IMR-90 (cell line): Measurements from ENCODE around the gene DCLRE1B. TPM values are rescaled to one million over a fixed set of nuclear protein-coding genes. Genes with fewer than 3 reads are reported as not detected.

Experiments
- ATAC-seq: fragments of 200-7000 bp; cut with Tn5 transposase; 2 replicates; pipeline ENCODE4 v1.9.1; 2020; ENCODE audit warnings: low read depth, mild to moderate bottlenecking, moderate library complexity
- BruUV-seq: library from RNA; stranded (reverse); fragments of 400-500 nt; replicated peaks from 2 replicates; lab custom pipeline; 2021; lab: Mats Ljungman, UMichigan
- CTCF ChIA-PET: fragments of 300-600 bp; formaldehyde crosslinking; extraction: SDS; loops from one replicate; lab custom pipeline; 2021; ENCODE audit warnings: antibody characterized with exemption; lab: Yijun Ruan, JAX
- POLR2A ChIA-PET: fragments of 300-600 bp; sonication (Branson Sonifier 250); formaldehyde crosslinking; loops from one replicate; lab custom pipeline; 2022; ENCODE audit warnings: antibody characterized with exemption; ENCODE audit not compliant: unreplicated experiment; lab: Charles Lee
- DNase-seq: peaks from one replicate; pipeline ENCODE4 v3.0.0; 2013
- H2AFZ ChIP-seq: replicated peaks from 2 replicates; pipeline ENCODE3; 2013; ENCODE audit warnings: low read length, mild to moderate bottlenecking; ENCODE audit not compliant: poor library complexity
- H2AK5ac ChIP-seq: 2 replicates; pipeline ENCODE4 v1.6.1; 2013; ENCODE audit warnings: low read depth, low read length, inconsistent platforms
- H2AK9ac ChIP-seq: replicated peaks from 2 replicates; pipeline ENCODE3; 2013; ENCODE audit warnings: mild to moderate bottlenecking, low read depth, low read length, moderate library complexity; ENCODE audit not compliant: poor library complexity
- H2BK120ac ChIP-seq: 2 replicates; pipeline ENCODE4 v1.6.1; 2013; ENCODE audit warnings: low read depth, low read length, inconsistent platforms
- H2BK15ac ChIP-seq: 3 replicates; pipeline ENCODE4 v1.6.1; 2013; ENCODE audit warnings: low read depth, low read length, inconsistent platforms
- H2BK20ac ChIP-seq: 2 replicates; pipeline ENCODE4 v1.6.1; 2013; ENCODE audit warnings: low read depth, mild to moderate bottlenecking, inconsistent platforms, low read length, moderate library complexity
- H2BK5ac ChIP-seq: 2 replicates; pipeline ENCODE4 v1.6.1; 2013; ENCODE audit warnings: mild to moderate bottlenecking, low read depth, low read length, inconsistent platforms; ENCODE audit not compliant: poor library complexity, severe bottlenecking
- H3K14ac ChIP-seq: replicated peaks from 2 replicates; pipeline ENCODE4 v1.6.1; 2013; ENCODE audit warnings: low read depth, low read length, inconsistent platforms
- H3K18ac ChIP-seq: 2 replicates; pipeline ENCODE4 v1.6.1; 2013; ENCODE audit warnings: low read depth, low read length, control low read depth
- H3K23ac ChIP-seq: 2 replicates; pipeline ENCODE4 v1.6.1; 2013; ENCODE audit warnings: low read depth, low read length, inconsistent platforms
- H3K27ac ChIP-seq: 2 replicates; pipeline ENCODE4 v1.5.1; 2013; ENCODE audit warnings: mild to moderate bottlenecking, control low read depth, low read length; ENCODE audit not compliant: insufficient read depth
- H3K27me3 ChIP-seq: 2 replicates; pipeline ENCODE4 v1.6.1; 2013; ENCODE audit warnings: low read length; ENCODE audit not compliant: control insufficient read depth, insufficient read depth
- H3K36me3 ChIP-seq: 2 replicates; pipeline ENCODE4 v1.6.1; 2013; ENCODE audit warnings: low read length, mixed read lengths; ENCODE audit not compliant: control insufficient read depth, insufficient read depth
- H3K4ac ChIP-seq: 2 replicates; pipeline ENCODE4 v1.6.1; 2013; ENCODE audit warnings: low read depth, low read length, inconsistent platforms
- H3K4me1 ChIP-seq: 2 replicates; pipeline ENCODE4 v1.6.1; 2013; ENCODE audit warnings: low read length, mixed read lengths; ENCODE audit not compliant: control insufficient read depth, insufficient read depth
- H3K4me2 ChIP-seq: 2 replicates; pipeline ENCODE4 v1.6.1; 2013; ENCODE audit warnings: low read depth, mild to moderate bottlenecking, control low read depth, low read length, moderate library complexity
- H3K4me3 ChIP-seq: 2 replicates; pipeline ENCODE4 v1.5.1; 2013; ENCODE audit warnings: low read depth, mild to moderate bottlenecking, control low read depth, low read length, moderate library complexity; ENCODE audit not compliant: insufficient read depth
- H3K56ac ChIP-seq: 2 replicates; pipeline ENCODE4 v1.6.1; 2013; ENCODE audit warnings: low read length, inconsistent platforms; ENCODE audit not compliant: insufficient read depth; ENCODE audit errors: extremely low read depth
- H3K79me1 ChIP-seq, 2 experiments: 2 replicates each; pipeline ENCODE4 v1.6.1; 2013; ENCODE audit warnings: low read length in 2 of 2, inconsistent platforms in 1 of 2, low read depth in 1 of 2
- H3K9ac ChIP-seq: 2 replicates; pipeline ENCODE4 v1.6.1; 2013; ENCODE audit warnings: low read depth, low read length, control low read depth
- H3K9me1 ChIP-seq: 2 replicates; pipeline ENCODE4 v1.6.1; 2013; ENCODE audit warnings: low read length, inconsistent platforms; ENCODE audit not compliant: insufficient read depth
- H3K9me3 ChIP-seq: 2 replicates; pipeline ENCODE4 v1.6.1; 2013; ENCODE audit warnings: low read length; ENCODE audit not compliant: control insufficient read depth, insufficient read depth
- H4K20me1 ChIP-seq: 2 replicates; pipeline ENCODE4 v1.6.1; 2013; ENCODE audit warnings: low read length, inconsistent platforms; ENCODE audit not compliant: insufficient read depth
- H4K5ac ChIP-seq: 2 replicates; pipeline ENCODE4 v1.6.1; 2013; ENCODE audit warnings: mild to moderate bottlenecking, low read depth, low read length, control low read depth
- H4K8ac ChIP-seq, 2 experiments: 2 replicates each; pipeline ENCODE4 v1.6.1; 2013; ENCODE audit warnings: low read depth in 2 of 2, low read length in 2 of 2, control low read depth in 1 of 2, inconsistent platforms in 1 of 2
- H4K91ac ChIP-seq: 2 replicates; pipeline ENCODE4 v1.6.1; 2013; ENCODE audit warnings: low read depth, low read length, inconsistent platforms; ENCODE audit not compliant: insufficient read depth
- CEBPB ChIP-seq: IDR thresholded peaks from 2 replicates; pipeline ENCODE4 v1.6.1; 2012; ENCODE audit warnings: low read depth, low read length, improper control_type of control experiment
- CTCF ChIP-seq: conservative IDR thresholded peaks from 2 replicates; pipeline ENCODE4 v1.5.1; 2012; ENCODE audit warnings: mild to moderate bottlenecking, low read depth, low read length, improper control_type of control experiment
- ELK1 ChIP-seq: fragments of 150-350 bp; IDR thresholded peaks from 2 replicates; pipeline ENCODE4 v1.6.1; 2016; ENCODE audit warnings: low read depth, mild to moderate bottlenecking, low read length, moderate library complexity, borderline replicate concordance
- FOS ChIP-seq: fragments of 150-350 bp; IDR thresholded peaks from 2 replicates; pipeline ENCODE4 v1.6.1; 2016; ENCODE audit warnings: low read depth, low read length
- MAZ ChIP-seq: IDR thresholded peaks from 2 replicates; pipeline ENCODE4 v1.6.1; 2012; ENCODE audit warnings: low read depth, mild to moderate bottlenecking, low read length, improper control_type of control experiment, moderate library complexity, borderline replicate concordance
- MXI1 ChIP-seq: IDR thresholded peaks from 2 replicates; pipeline ENCODE4 v1.6.1; 2012; ENCODE audit warnings: low read depth, mild to moderate bottlenecking, low read length, moderate library complexity, borderline replicate concordance
- NFE2L2 ChIP-seq: fragments of 150-350 bp; IDR thresholded peaks from 2 replicates; pipeline ENCODE4 v1.6.1; 2016; ENCODE audit warnings: low read depth, mild to moderate bottlenecking, low read length
- RAD21 ChIP-seq: IDR thresholded peaks from 2 replicates; pipeline ENCODE4 v1.6.1; 2012; ENCODE audit warnings: low read length, improper control_type of control experiment
- RCOR1 ChIP-seq: IDR thresholded peaks from 2 replicates; pipeline ENCODE4 v1.6.1; 2012; ENCODE audit warnings: mild to moderate bottlenecking, low read length, improper control_type of control experiment; ENCODE audit not compliant: insufficient replicate concordance
- RFX5 ChIP-seq: IDR thresholded peaks from 2 replicates; pipeline ENCODE4 v1.8.0; 2012; ENCODE audit warnings: low read depth, mild to moderate bottlenecking, low read length, moderate library complexity
- SMC3 ChIP-seq: fragments of 150-350 bp; IDR thresholded peaks from 2 replicates; pipeline ENCODE4 v1.6.1; 2016; ENCODE audit warnings: low read depth, mild to moderate bottlenecking, antibody characterized with exemption, low read length, moderate library complexity
- USF2 ChIP-seq: fragments of 150-350 bp; IDR thresholded peaks from 2 replicates; pipeline ENCODE4 v1.6.1; 2017; ENCODE audit warnings: mild to moderate bottlenecking, antibody characterized with exemption, low read length, low read depth
- WGBS, 2 experiments: methylation state at CpG; one replicate each; pipeline versions ENCODE4 v1.1.5 to v1.1.7; 2013; ENCODE audit warnings: missing lambda C conversion rate in 2 of 2; ENCODE audit not compliant: insufficient read length in 1 of 2; ENCODE audit errors: extremely low coverage in 2 of 2; 5-methylcytosine and 5-hydroxymethylcytosine counted together
- dilution Hi-C: fragments of 300-500 bp; cut with HindIII; formaldehyde crosslinking; loops from one replicate; pipeline ENCODE4 v1.14.3; 2018; ENCODE audit warnings: low sequenced_read_pairs; ENCODE audit not compliant: unreplicated experiment
- in situ Hi-C: fragments of 300-500 bp; cut with MboI; formaldehyde crosslinking; loops from 3 replicates; pipeline ENCODE4 v1.14.3; 2019; ENCODE audit warnings: low sequenced_read_pairs, inconsistent platforms, mixed read lengths
- intact Hi-C: fragments of 100-400 bp; cut with micrococcal nuclease; formaldehyde crosslinking; loops from 2 replicates; pipeline ENCODE4 v1.10.0; 2022
- polyA plus RNA-seq, 3 experiments: library from polyadenylated mRNA; depleted of rRNA; stranded (reverse); fragments of >200 nt; gene quantifications; 2 replicates each; pipeline ENCODE4 v1.2.3, GENCODE V29; 2012; ENCODE audit warnings: low replicate concordance in 1 of 3
- total RNA-seq: library from RNA; depleted of rRNA; stranded (reverse); fragments of >200 nt; gene quantifications from 2 replicates; pipeline ENCODE4 v1.2.3, GENCODE V29; 2012

The DCLRE1B gene
- total and polyA plus RNA-seq, 2 of the 4 experiments (the other 2 are of a cell fraction), result 4.9 to 6.1 TPM

- dilution Hi-C loops (no loop called here), intact Hi-C loops (loop anchor here (2.0 to 10.0 kb wide), 2 partner anchors 44 to 786 kb away; no protein-coding TSS in a partner anchor), in situ Hi-C loops (no loop called here)
- ChIA-PET POLR2A (interaction anchor here (0.5 to 1.9 kb wide), 4 partner anchors 27 to 1477 kb away, joined by 4 to 9 read pairs (median 7); partner anchors contain the start of genes AP4B1 and DCLRE1B), CTCF (interaction anchor here (1.1 to 2.2 kb wide), 2 partner anchors 48 to 95 kb away, joined by 3 to 6 read pairs; no protein-coding TSS in a partner anchor)
- peak overlapping the region; percentile 99 for H2AFZ ChIP-seq
- peak overlapping the region; percentile 85 for H3K14ac ChIP-seq
- peak overlapping the region; percentile 98 for H3K4me2 ChIP-seq
- peak overlapping the region; percentile 84 for H3K27ac ChIP-seq
- peak; percentile 83 for DNase-seq
- H4K20me1 ChIP-seq, result peaks cover 50% of the 10 kb centered on the region
- H3K27me3 ChIP-seq, result no peaks in the 10 kb centered on the region
- no peaks in the 10 kb centered on the region for H3K36me3 ChIP-seq
- H3K56ac ChIP-seq, result 0 out of 2 replicates have a peak overlapping the region, but pooled peaks have one; percentile 27
- H3K9me3 ChIP-seq, result no peaks in the 10 kb centered on the region
- peak overlapping the region in 1 of 2 experiments; percentile 14; a peak in 1 of 4 replicates for H4K8ac ChIP-seq
- H2AK9ac ChIP-seq, result peak overlapping the region; percentile 3
- H3K9ac ChIP-seq, result peak overlapping the region; percentile 88
- H4K91ac ChIP-seq, result 0 out of 2 replicates have a peak overlapping the region, but pooled peaks have one; percentile 1
- no TSS peak for BruUV-seq
- no peaks in the 10 kb centered on the region for H3K4me1 ChIP-seq
- no peak overlapping the region for H2BK20ac ChIP-seq
- H3K79me1 ChIP-seq, result peaks cover 0 to 45% of the 10 kb centered on the region in 2 experiments; a peak in 2 of 4 replicates
- 0 out of 3 replicates have a peak overlapping the region, but pooled peaks have one; percentile 47 for H2BK15ac ChIP-seq
- H3K4ac ChIP-seq, result peak overlapping the region; percentile 86
- peak; percentile 21 for ATAC-seq
- peak overlapping the region; percentile 28; the same call in 1 of the 2 replicates for H4K5ac ChIP-seq
- peak overlapping the region; percentile 67 for H2BK5ac ChIP-seq
- 0% methylated on average over 2 of the region's 8 CpGs; no CpG with 5 or more reads in 1 of the 2 experiments for WGBS, 2 experiments
- peak overlapping the region; percentile 89; the same call in 1 of the 2 replicates for H2AK5ac ChIP-seq
- peak overlapping the region; percentile 96 for H3K4me3 ChIP-seq
- H3K18ac ChIP-seq, result peak overlapping the region; percentile 29; the same call in 1 of the 2 replicates
- H3K9me1 ChIP-seq, result peaks cover 5% of the 10 kb centered on the region; the same call in 1 of the 2 replicates
- no peak overlapping the region for H2BK120ac ChIP-seq
- peak overlapping the region; percentile 86 for H3K23ac ChIP-seq
- TF ChIP-seq RCOR1 (no peak), NFE2L2 (no peak), RAD21 (no peak), RFX5 (no peak), CTCF (no peak), MXI1 (0 out of 2 replicates have a peak, but pooled peaks have one; percentile 41), CEBPB (peak; percentile 43; the same call in 1 of the 2 replicates), USF2 (no peak), MAZ (peak; percentile 71), ELK1 (no peak), FOS (0 out of 2 replicates have a peak, but pooled peaks have one; percentile 9), SMC3 (no peak)
Measured at GRCh38 chr1:113930499-113931161, 25.5 kb downstream of the DCLRE1B start.
